ENCODE results near the gene HSF2.
"Not testable (repeated sequence)": the region's sequence is repeated elsewhere in the genome, so short reads cannot be mapped to it uniquely, and the experiment has no call there.

Gene HSF2

GRCh38 chr6:122455116-122455515, 55.7 kb downstream of the HSF2 start:
- DNase-seq, result peak; percentile 79

GRCh38 chr6:122458087-122458486, 58.6 kb downstream of the HSF2 start:
- no peak for DNase-seq

- no peak for DNase-seq
Measured at GRCh38 chr6:122459240-122459639, 59.8 kb downstream of the HSF2 start.

DNA sequence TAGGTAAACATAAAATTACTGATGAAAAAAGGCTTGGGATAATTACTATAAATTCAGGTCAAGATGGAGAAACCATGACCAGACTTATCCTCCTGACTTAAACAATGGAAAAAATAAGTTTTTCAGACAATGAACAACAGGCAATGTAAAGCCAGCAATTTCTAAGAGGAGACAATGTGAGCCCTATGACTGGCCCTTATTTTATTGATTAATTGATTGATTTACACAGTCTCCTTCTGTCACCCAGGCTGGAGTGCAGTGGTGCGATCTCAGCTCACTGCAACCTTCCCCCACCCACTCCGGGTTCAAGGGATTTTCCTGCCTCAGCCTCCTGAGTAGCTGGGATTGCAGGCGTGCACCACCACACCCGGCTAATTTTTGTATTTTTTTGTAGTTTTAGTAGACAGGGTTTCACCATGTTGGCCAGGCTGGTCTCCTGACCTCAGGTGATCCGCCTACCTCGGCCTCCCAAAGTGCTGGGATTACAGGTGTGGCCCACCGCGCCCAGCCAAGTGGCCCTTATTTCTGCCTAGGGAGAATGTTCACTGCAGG, 60.5 kb downstream of the HSF2 start:
- not testable (repeated sequence) for DNase-seq

- no peak for DNase-seq
Measured at GRCh38 chr6:122461885-122462284, 62.4 kb downstream of the HSF2 start.

DNA sequence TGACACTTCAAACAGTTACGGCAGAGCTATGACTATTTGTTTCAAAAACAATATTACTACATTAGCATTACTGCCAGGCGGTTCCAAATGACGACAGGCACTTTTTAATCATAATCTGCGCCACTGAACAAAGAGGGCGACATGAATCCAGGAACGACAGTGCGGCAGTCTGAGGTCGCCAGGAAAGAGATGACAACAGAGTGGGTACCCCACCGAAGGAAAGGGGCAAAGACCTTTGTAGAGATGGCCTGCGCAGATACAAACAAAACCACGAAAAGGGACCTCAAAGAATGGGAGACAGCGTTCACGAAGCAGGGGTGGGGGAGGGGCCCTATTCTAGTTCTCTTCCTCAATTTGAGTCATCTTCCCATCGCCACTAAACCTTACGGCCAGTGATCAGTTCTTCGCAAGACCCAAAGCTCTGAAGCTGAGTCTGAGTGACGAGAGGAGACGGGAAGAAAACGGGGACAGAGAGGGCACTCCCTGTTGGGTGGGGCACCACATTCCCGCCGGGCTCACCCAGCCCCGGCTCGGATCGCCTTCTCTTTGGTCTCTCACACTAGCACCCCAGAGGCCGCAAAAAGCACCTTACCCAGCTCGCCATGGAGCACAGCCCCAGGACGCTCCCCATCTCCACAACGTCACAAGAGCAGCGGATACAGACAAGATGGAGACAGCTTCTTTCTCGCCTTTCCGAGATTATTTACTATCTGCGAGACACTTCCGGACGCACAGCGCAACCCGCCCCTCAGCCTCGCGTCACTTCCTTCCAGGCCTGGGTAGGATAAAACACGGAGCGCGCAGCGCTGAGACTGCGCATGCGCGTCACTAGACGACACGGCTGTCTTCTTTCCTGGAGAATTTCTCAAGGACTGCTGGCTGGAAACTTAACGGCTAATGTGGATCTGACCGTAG, 71.9 kb downstream of the HSF2 start, which contains the start of gene SERINC1:
Gene SERINC1 (minus strand): TSS at position 701 of the 915 bp plus-strand sequence. CDS start 70 bp downstream, at position 631.
- peak; percentile 95 for DNase-seq

- DNase-seq, result no peak
Measured at GRCh38 chr6:122472022-122472340, 72.5 kb downstream of the HSF2 start.

GRCh38 chr6:122476131-122476530, 76.7 kb downstream of the HSF2 start:
- peak; percentile 63 for DNase-seq

GRCh38 chr6:122482750-122483080, 83.3 kb downstream of the HSF2 start:
- DNase-seq, result no peak
